Fibroblast of gingiva (primary cell): ENCODE measurements around the gene TNS3.

Experiments
- DNase-seq: peaks from one replicate; pipeline ENCODE4 v3.0.0-alpha.2; 2011; ENCODE audit warnings: low read depth

TNS3 gene

GRCh38 chr7:47540387-47541350, 41.2 kb downstream of the TNS3 start:
- no peak for DNase-seq

- no peak for DNase-seq
Measured at GRCh38 chr7:47540053-47540386, 41.9 kb downstream of the TNS3 start.

GRCh38 chr7:47539398-47540052, 42.4 kb downstream of the TNS3 start:
- no peak for DNase-seq

GRCh38 chr7:47538846-47539311, 43.0 kb downstream of the TNS3 start:
- no peak for DNase-seq

GRCh38 chr7:47537716-47538675, 43.9 kb downstream of the TNS3 start:
- DNase-seq: no peak

GRCh38 chr7:47536661-47537611, 45.0 kb downstream of the TNS3 start:
- peak; percentile 90 for DNase-seq

- DNase-seq: no peak
Measured at GRCh38 chr7:47535704-47536628, 45.9 kb downstream of the TNS3 start.

GRCh38 chr7:47535035-47535703, 46.7 kb downstream of the TNS3 start:
- peak; percentile 58 for DNase-seq

- DNase-seq: no peak
Measured at GRCh38 chr7:47534322-47535034, 47.4 kb downstream of the TNS3 start.

- DNase-seq: no peak
Measured at GRCh38 chr7:47531584-47532492, 50.1 kb downstream of the TNS3 start.

- no peak for DNase-seq
Measured at GRCh38 chr7:47529826-47530555, 51.9 kb downstream of the TNS3 start.

GRCh38 chr7:47529405-47529804, 52.5 kb downstream of the TNS3 start:
- no peak for DNase-seq

- no peak for DNase-seq
Measured at GRCh38 chr7:47528471-47528870, 53.4 kb downstream of the TNS3 start.

- DNase-seq: no peak
Measured at GRCh38 chr7:47526466-47526865, 55.4 kb downstream of the TNS3 start.

- DNase-seq: no peak
Measured at GRCh38 chr7:47525066-47525623, 56.8 kb downstream of the TNS3 start.

- no peak for DNase-seq
Measured at GRCh38 chr7:47523401-47523800, 58.5 kb downstream of the TNS3 start.
